ENCODE measurements around the gene CCDC85C. TPM values are rescaled to one million over a fixed set of nuclear protein-coding genes. Genes with fewer than 3 reads are reported as not detected.

Gene CCDC85C
- total and polyA plus RNA-seq, 2 of the 8 experiments (the other 6 are each of a cell fraction or from before 2014, with no cell fraction given) = 16.8 to 35.8 TPM

DNA sequence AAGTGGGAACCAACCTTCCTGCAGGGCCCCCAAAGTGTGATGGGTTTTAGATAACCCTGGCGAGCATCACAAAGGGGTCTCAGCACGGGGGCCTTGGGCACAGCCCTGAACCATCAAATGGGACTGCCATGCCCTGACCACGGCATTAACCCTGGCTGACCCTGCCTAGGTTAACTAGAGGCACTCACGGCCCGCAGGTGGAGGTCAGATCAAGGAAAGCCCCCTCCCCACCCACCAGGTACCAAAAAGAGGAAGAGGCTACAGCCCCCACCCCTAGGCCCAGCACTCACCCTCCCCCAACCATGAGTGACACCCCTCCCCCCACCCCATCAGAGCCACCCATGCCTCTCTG lies 80.3 kb downstream of the CCDC85C start:
- peak overlapping the region; percentile 38; the same call in 1 of the 2 replicates for H3K27ac ChIP-seq (ENCODE audit: low read depth, low read length)
- H3K14ac ChIP-seq (ENCODE audit: insufficient read length) = no peak overlapping the region
- H3K4me3 ChIP-seq (ENCODE audit: extremely low read depth in 1 of 4, insufficient read depth in 2 of 4, low read depth in 3 of 4, low read length in 4 of 4) = 0 out of 8 replicates have a peak overlapping the region, but pooled peaks of 1 of the 4 experiments have one; percentile 4
- no peak overlapping the region for H3K23ac ChIP-seq (ENCODE audit: insufficient read length)
- no peaks in the 10 kb centered on the region; a peak in 1 of 8 replicates for H3K36me3 ChIP-seq (ENCODE audit: control insufficient read depth in 2 of 4, insufficient read depth in 4 of 4, low read length in 3 of 4)
- H2BK20ac ChIP-seq (ENCODE audit: low read length) = no peak overlapping the region
- no peak overlapping the region for H2AFZ ChIP-seq (ENCODE audit: low read length)
- 0 out of 2 replicates have a peak overlapping the region, but pooled peaks have one; percentile 82 for H2AK5ac ChIP-seq (ENCODE audit: low read depth, low read length)
- no peak overlapping the region for H4K5ac ChIP-seq (ENCODE audit: insufficient read length, low read depth, low read length)
- DNase-seq (ENCODE audit: low read depth in 1 of 2, low spot score in 2 of 2) (no peak), FAIRE-seq (no peak)
- no peak overlapping the region for H2BK15ac ChIP-seq (ENCODE audit: low read length)
- H3K9me3 ChIP-seq (ENCODE audit: insufficient read depth in 2 of 2, low read depth in 1 of 2, low read length in 1 of 2) = no peaks in the 10 kb centered on the region
- no peak overlapping the region for H2BK120ac ChIP-seq (replicated peaks; ENCODE audit: low read depth, low read length)
- no peak overlapping the region for H3K4ac ChIP-seq (replicated peaks; ENCODE audit: insufficient read length, low read depth, low read length)
- peaks cover 0 to 2% of the 10 kb centered on the region in 2 experiments; a peak in 1 of 4 replicates for H3K79me2 ChIP-seq (ENCODE audit: control insufficient read depth in 1 of 2, insufficient read depth in 2 of 2, low read length in 2 of 2)
- 0 out of 2 replicates have a peak, but pooled peaks cover 2% of the 10 kb centered on the region for H3K23me2 ChIP-seq (ENCODE audit: low read depth, low read length)
- H4K8ac ChIP-seq (ENCODE audit: extremely low read depth, insufficient read depth, low read length) = no peak overlapping the region
- WGBS, 2 experiments (ENCODE audit: extremely low coverage in 1 of 2, insufficient coverage in 1 of 2, insufficient read length in 1 of 2, insufficient replicate concordance in 2 of 2, low coverage in 1 of 2, low lambda C conversion rate in 2 of 2, missing lambda C conversion rate in 1 of 2) = 80% methylated on average over 5 of the region's 5 CpGs; no CpG with 5 or more reads in 1 of the 2 experiments
- H3K79me1 ChIP-seq (ENCODE audit: low read depth, low read length) = peaks cover 13% of the 10 kb centered on the region
- no peaks in the 10 kb centered on the region for H3K27me3 ChIP-seq (replicated peaks in 1 of 4; ENCODE audit: control insufficient read depth in 3 of 4, extremely low read depth in 1 of 4, insufficient read depth in 3 of 4, low read length in 3 of 4)
- H2BK5ac ChIP-seq (ENCODE audit: low read depth, low read length) = peak overlapping the region; percentile 66; the same call in 1 of the 2 replicates
- peak overlapping the region; percentile 93 for H3K18ac ChIP-seq (ENCODE audit: extremely low read depth, low read length)
- ChIA-PET CTCF (ENCODE audit: partially characterized antibody) (interaction anchor here (0.6 to 6.5 kb wide), 17 partner anchors 13 to 164 kb away, joined by 3 to 40 read pairs (median 5); no protein-coding TSS in a partner anchor), POLR2A (ENCODE audit: partially characterized antibody) (interaction anchor here (1.0 to 1.4 kb wide), 3 partner anchors 9 to 109 kb away, joined by 3 to 5 read pairs (median 3); partner anchors contain the start of genes CCNK and SETD3)
- H3K4me1 ChIP-seq (replicated peaks in 1 of 4; ENCODE audit: control insufficient read depth in 3 of 4, insufficient read depth in 4 of 4, low read length in 3 of 4) = peaks cover 11 to 49% (median 37%) of the 10 kb centered on the region in 4 experiments
- peak overlapping the region; percentile 76 for H4K91ac ChIP-seq (replicated peaks; ENCODE audit: insufficient read length, low read length)
- no peaks in the 10 kb centered on the region for H4K20me1 ChIP-seq (replicated peaks in 1 of 2; ENCODE audit: control insufficient read depth in 1 of 2, insufficient read depth in 2 of 2, low read length in 2 of 2)
- no peak overlapping the region for H3K56ac ChIP-seq (replicated peaks; ENCODE audit: insufficient read length, low read depth, low read length)
- peak overlapping the region; percentile 30 to 37; a peak in 3 of 4 replicates for H3K4me2 ChIP-seq (ENCODE audit: insufficient read depth in 1 of 2, low read depth in 2 of 2, low read length in 2 of 2)
- 0 out of 2 replicates have a peak overlapping the region, but pooled peaks have one; percentile 55 for H2BK12ac ChIP-seq (ENCODE audit: low read depth, low read length)
- H3K9ac ChIP-seq (replicated peaks in 1 of 4; ENCODE audit: extremely low read depth in 1 of 4, low read depth in 3 of 4, low read length in 3 of 4) = no peak overlapping the region
- TF ChIP-seq TAF7 (optimal IDR thresholded peaks at IDR 0.05; ENCODE audit: borderline replicate concordance, low read depth, low read length) (no peak), GTF2F1 (IDR thresholded peaks at IDR 0.05; ENCODE audit: borderline replicate concordance, low read depth, low read length) (no peak), RFX5 (IDR thresholded peaks at IDR 0.05; ENCODE audit: borderline replicate concordance, low read depth, low read length) (no peak), CHD1 (IDR thresholded peaks at IDR 0.05; ENCODE audit: low read depth, low read length) (no peak), BRCA1 (IDR thresholded peaks at IDR 0.05; ENCODE audit: low read depth, low read length) (no peak), SAP30 (IDR thresholded peaks at IDR 0.05; ENCODE audit: insufficient read depth, insufficient replicate concordance, low read length) (no peak), RAD21 (IDR thresholded peaks at IDR 0.05 in 1 of 2, conservative IDR thresholded peaks at IDR 0.05 in 1 of 2; ENCODE audit: low read depth in 2 of 2, low read length in 2 of 2) (no peak), GABPA (IDR thresholded peaks at IDR 0.05; ENCODE audit: borderline replicate concordance, insufficient read depth, low read length) (no peak), MAFK (IDR thresholded peaks at IDR 0.05; ENCODE audit: low read depth, low read length) (no peak), CBX8 (IDR thresholded peaks at IDR 0.05; ENCODE audit: borderline replicate concordance, low read depth, low read length) (no peak)
- TF ChIP-seq, protein P1, sequence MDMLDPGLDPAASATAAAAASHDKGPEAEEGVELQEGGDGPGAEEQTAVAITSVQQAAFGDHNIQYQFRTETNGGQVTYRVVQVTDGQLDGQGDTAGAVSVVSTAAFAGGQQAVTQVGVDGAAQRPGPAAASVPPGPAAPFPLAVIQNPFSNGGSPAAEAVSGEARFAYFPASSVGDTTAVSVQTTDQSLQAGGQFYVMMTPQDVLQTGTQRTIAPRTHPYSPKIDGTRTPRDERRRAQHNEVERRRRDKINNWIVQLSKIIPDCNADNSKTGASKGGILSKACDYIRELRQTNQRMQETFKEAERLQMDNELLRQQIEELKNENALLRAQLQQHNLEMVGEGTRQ (IDR thresholded peaks at IDR 0.05; ENCODE audit: low read length) = no peak

All from H1 (cell line).